Inflammatory macrophage treated with lipopolysaccharide for 4 hours (primary cell): ENCODE results near the gene PREX1.

Experiments used
- DNase-seq: peaks from one replicate; pipeline ENCODE4 v3.0.0-alpha.2; 2020

PREX1 gene

DNA sequence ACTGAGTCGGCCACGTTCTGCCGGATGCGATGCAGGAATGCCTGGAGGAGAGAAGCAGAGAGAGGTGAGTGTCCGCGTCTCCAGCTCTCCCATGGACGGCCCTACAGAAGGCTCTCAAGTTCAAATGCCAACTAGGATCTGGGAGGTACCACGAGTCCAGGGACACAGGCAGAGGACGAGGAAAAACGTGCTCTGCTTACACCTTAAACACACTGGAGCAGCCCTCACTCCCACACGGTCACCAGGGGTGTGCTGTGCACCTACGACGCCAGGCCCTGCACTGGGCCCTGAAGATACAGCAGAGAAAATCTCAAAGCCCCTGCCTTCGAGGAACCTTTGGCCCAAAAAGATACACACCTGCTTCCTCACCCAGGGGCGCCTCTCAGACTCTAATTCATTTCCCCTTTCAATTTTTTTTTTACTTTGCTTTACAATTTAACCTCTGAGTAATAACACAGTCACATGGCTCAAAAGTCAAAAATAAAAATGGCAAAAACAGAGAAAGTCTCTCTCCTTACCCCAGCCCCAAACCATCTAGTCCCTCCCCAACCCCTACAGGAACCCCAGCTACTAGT lies 79.9 kb downstream of the PREX1 start:
- no peak for DNase-seq

- peak; percentile 35 for DNase-seq
Measured at GRCh38 chr20:48745330-48745729, 82.5 kb downstream of the PREX1 start.

- DNase-seq: no peak
Measured at GRCh38 chr20:48744515-48744914, 83.3 kb downstream of the PREX1 start.

DNA sequence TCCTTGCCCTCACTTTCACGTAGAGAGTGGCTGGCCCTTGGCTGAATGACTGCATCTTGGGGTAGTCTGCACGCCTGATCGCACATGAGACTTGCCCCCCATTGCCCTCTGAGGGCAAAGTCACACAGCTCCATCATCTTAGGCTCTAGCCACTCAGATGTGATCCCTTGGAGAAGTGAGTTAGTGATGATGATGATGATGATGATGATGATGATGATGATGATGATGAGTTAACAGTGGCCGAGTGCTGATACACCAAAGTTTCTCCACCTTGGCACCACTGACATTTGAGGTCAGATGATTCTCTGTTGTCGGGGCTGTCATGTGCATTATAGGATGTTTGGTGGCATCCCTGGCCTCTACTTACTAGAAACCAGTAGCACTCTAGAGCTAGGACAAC lies 84.0 kb downstream of the PREX1 start:
- DNase-seq: no peak

GRCh38 chr20:48742912-48743680 lies 84.7 kb downstream of the PREX1 start:
- DNase-seq: no peak

DNA sequence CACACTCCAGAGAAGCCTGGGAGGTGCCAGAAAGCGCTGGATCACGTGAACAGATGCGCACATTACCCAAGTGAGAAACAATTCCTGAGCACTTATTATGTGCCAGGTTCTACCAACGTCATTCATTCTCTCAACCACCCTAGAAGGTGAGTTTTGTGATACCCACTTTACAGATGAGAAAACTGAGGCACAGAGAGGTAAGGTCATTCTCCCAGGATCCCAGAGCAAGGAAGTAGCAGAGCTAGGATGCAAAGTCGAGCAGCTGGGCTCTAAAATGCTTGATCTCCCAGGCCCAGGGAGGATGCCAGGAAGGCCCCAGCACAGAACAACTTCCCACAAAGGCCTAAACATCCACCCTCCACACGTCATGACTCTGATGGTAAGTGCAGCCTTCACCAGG lies 85.6 kb downstream of the PREX1 start:
- no peak for DNase-seq

DNA sequence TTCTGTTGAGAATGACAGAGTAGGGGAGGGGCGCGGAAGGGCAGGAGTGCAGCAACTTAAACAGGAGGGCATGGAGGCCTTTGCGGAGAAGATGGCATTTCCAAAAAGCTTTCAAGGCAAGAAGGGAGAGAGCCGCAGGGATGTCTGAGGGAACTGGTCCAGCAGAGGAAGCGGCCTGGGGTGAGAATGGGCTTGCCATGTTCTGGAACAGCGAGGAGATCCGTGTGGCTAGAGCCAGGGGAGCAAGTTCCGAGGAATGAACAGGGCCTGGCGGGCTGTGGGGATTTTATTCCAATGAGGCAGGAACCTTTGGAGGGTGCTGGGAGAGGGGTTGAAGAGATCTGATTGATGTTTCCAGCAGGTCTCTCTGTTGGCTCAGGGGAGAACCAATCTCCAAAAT lies 86.1 kb downstream of the PREX1 start:
- DNase-seq: no peak

- DNase-seq: no peak
Measured at GRCh38 chr20:48740712-48741111, 87.1 kb downstream of the PREX1 start.

GRCh38 chr20:48740292-48740649 lies 87.5 kb downstream of the PREX1 start:
- DNase-seq: no peak

DNA sequence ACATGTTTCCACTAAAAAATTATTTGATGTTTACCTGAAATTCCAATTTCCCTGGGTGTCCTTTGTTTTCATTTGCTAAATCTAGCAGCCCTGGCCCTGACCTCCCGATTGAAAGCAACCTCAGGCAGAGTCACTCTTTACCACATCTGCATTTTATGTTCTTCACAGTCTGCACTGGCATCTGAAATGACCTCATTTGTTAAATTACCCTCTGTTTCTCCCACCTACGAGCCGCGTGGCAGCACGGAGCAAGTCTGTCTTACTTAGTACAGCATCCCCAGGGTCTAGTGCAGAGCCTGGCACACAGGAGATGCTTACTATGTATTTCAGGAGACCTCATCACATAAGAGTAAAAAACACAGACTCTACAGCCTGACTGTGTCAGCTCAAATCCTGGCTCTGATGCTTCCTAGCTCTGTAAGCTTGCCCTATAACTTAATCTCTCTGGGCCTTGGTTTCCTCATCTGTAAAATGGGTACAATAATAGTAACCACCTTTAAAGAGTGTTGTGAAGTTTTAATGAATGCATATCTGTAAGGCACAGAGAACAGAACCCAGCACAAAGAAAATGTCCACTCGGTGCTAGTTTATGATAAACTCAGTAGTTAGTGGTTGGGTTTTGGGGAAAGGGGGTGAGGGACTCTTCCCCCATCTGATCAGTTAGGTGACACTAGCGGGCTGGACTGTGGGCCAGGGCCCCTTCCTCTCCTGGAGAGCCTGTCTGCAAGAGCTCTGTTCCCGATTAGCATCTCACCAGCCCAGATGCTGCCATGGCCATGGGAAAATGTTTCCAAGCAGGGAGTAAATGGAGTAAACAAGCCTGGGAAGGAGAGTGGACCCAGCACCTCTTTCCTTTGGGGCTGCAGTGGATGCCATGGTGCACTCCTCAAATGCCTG lies 88.2 kb downstream of the PREX1 start:
- peak; percentile 29 for DNase-seq

DNA sequence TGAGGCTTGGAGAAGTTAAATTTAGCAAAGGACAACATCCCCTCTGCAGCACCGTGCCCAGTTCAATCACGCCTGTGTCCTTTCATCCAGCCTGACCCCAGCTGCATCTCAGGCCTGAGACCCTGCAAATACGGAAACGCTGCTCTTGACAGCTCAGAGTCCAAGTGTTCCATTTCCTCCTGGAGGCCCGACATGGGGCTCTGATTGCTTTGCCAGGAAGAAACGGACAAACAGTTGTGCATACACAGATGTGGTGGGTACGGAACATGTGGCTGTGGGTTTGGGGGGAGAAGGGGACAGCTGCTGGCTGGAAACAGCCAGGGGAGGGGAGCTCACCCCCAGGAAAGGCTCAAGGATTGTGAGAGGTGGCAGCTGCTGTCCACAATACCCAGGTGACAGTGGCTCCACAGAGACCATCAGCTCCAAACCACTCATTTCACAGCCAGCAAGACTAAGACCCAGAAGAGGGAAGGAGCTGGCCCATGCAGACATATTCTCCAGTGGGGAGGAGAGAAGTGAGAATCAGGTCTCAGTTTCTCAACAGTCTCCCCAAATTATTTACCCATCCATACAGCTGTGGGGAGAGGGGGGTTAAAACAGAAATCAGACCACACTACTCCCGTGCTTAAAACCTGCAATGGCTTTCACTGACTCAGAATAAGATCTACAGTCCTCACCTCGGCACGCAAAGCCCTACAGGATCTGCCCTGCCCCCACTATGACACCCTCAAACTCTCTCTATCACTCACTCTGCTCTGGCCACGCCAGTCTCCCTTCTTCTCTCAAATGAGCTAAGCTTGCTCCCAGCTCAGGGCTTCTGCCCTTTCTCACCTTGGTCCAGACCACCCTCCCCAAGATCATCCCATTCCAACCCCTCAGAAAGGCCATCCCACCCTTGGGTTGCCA lies 89.1 kb downstream of the PREX1 start:
- no peak for DNase-seq

DNA sequence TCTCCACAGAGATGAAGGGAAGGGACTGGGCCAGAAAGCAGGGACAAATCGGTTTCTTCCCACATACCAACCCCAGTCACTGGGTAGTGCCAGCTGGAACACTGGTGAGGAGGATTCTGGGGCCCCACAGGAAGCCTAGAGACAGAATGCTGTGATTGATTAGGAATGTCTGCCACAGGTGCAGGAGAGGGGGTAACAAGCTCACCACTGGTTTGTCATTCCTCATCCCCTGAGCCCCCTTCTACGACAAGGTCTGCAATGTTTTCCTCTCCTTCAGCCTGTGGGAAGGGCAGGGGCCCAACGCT lies 89.8 kb downstream of the PREX1 start:
- no peak for DNase-seq

GRCh38 chr20:48737434-48738093 lies 90.2 kb downstream of the PREX1 start:
- DNase-seq: no peak

DNA sequence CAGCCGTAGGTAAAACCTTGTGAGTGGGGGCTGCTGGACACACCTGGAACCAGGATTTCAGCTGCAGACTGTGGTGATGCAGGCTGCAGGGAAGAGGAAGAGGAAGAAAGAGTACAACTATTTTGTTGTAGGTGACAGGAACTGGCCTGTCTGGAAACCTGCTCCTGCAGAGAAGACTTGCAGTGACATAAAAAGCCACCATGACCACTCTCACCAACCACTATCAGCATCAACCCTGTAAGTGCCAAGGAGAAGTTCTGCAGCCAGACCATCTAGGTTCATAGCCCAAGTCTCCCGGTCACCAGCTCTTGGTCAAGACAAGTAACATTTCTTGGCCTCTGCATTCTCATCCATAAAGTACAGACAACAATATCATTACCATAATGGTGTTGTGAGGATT lies 91.2 kb downstream of the PREX1 start:
- no peak for DNase-seq

- DNase-seq: no peak
Measured at GRCh38 chr20:48736231-48736630, 91.6 kb downstream of the PREX1 start.

- no peak for DNase-seq
Measured at GRCh38 chr20:48735112-48735511, 92.7 kb downstream of the PREX1 start.

DNA sequence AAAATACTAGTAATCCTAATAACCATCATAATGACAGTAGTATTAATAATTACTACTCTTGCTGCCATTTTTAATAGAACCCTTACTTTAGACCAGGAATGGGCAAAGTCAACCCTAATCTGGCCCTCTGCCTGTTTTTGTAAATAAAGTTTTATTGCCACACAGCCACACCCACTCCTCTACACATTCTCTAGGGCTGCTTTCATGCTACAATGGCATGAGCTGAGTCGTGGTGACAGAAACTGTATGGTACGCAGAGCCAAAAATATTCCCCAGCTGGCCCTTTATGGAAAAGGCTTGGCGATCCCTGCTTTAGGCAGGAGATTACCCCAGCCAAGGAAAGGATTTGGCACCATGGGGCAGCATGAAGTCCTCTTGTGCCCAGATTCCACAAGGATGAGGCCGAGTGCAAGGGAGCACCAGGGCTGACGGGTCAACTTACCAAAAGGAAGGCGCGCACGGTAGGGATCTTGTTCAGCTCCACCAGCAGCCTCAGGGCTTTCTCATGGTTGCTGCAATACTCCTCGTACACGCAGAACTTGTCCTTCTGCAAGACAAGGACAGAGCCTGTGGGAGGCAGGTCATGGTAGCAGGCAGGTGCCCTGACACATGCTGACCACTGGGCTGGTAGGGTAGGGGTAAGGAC lies 93.6 kb downstream of the PREX1 start:
- DNase-seq: no peak

DNA sequence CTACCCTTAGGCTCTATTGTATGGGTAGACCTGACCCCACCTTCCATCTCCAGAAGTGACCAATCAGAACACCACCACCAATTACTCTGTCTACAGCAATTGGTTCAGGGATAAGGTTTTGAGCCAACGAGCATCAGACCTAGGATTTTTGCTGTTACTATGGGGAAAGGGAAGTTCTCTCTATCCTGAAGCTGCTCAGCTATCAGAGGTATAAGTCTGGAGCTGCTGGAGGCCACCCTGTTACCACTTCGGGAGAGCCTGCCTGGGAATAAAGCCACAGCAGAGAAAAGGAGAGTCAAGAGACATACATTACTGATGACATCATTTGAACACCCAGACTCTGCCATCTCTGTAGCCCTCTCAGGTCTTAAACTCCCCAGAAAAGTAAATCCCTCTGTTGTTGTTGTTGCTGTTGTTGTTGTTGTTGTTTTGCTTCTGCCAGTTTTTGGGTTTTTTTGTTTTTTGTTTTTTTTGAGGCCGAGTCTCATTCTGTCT lies 94.5 kb downstream of the PREX1 start:
- DNase-seq: no peak

- DNase-seq: no peak
Measured at GRCh38 chr20:48732081-48732829, 95.5 kb downstream of the PREX1 start.

- DNase-seq: no peak
Measured at GRCh38 chr20:48731536-48731935, 96.3 kb downstream of the PREX1 start.

DNA sequence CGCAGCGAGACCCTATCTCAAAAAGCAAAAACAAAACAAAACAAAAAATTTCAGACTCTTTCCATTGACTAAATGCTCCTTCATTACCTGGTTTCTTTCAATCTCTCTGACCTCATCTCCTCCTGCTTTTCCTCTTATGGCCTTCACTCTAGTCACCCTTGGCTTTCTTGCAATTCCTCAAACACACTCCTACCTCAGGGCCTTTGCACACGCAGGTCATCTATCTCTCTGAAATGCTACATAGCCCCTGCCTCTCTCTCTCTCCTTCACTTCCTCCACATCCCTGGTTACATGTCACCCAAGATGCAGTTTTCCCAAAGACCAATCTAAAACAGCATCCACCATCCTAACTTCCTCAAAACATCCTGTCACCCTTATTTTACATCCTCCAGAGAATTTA lies 96.8 kb downstream of the PREX1 start:
- no peak for DNase-seq
